Hepatocyte (in vitro differentiated cells): ENCODE data around the gene UROD. TPM values are rescaled to one million over a fixed set of nuclear protein-coding genes. Genes with fewer than 3 reads are reported as not detected.

Source experiments
- DNase-seq: peaks from one replicate; pipeline ENCODE4 v3.0.0-alpha.2; 2016; ENCODE audit warnings: low spot score
- H2AFZ ChIP-seq: fragments of 200-600 bp; sonication (generic); 2 replicates; pipeline ENCODE4 v1.6.0; 2016; ENCODE audit warnings: antibody characterized with exemption, mild to moderate bottlenecking
- H3K27ac ChIP-seq: fragments of 200-600 bp; sonication (generic); 2 replicates; pipeline ENCODE4 v1.5.1; 2016; ENCODE audit warnings: mild to moderate bottlenecking
- H3K27me3 ChIP-seq: fragments of 200-600 bp; sonication (generic); 2 replicates; pipeline ENCODE4 v1.6.1; 2016
- H3K36me3 ChIP-seq: fragments of 200-600 bp; sonication (generic); replicated peaks from 2 replicates; pipeline ENCODE4 v1.5.1; 2016; ENCODE audit warnings: low read depth; ENCODE audit not compliant: insufficient read depth
- H3K4me1 ChIP-seq: fragments of 200-600 bp; sonication (generic); 2 replicates; pipeline ENCODE4 v1.5.1; 2016; ENCODE audit warnings: mild to moderate bottlenecking, moderate library complexity; ENCODE audit not compliant: insufficient read depth
- H3K4me2 ChIP-seq: fragments of 200-600 bp; sonication (generic); 2 replicates; pipeline ENCODE4 v1.6.0; 2016
- H3K4me3 ChIP-seq: fragments of 200-600 bp; sonication (generic); 2 replicates; pipeline ENCODE4 v1.5.1; 2016; ENCODE audit warnings: mild to moderate bottlenecking
- H3K79me2 ChIP-seq: fragments of 200-600 bp; sonication (generic); 2 replicates; pipeline ENCODE4 v1.6.0; 2017; ENCODE audit warnings: mild to moderate bottlenecking
- H3K9me2 ChIP-seq: fragments of 200-600 bp; sonication (generic); replicated peaks from 2 replicates; pipeline ENCODE4 v1.6.0; 2017; ENCODE audit warnings: mild to moderate bottlenecking; ENCODE audit not compliant: insufficient read depth
- H3K9me3 ChIP-seq: fragments of 200-600 bp; sonication (generic); 2 replicates; pipeline ENCODE4 v1.5.1; 2016; ENCODE audit warnings: low read depth, mild to moderate bottlenecking
- H4K20me1 ChIP-seq: fragments of 200-600 bp; sonication (generic); 2 replicates; pipeline ENCODE4 v1.6.0; 2016; ENCODE audit warnings: mild to moderate bottlenecking; ENCODE audit not compliant: insufficient read depth, poor library complexity, severe bottlenecking
- EZH2 ChIP-seq: fragments of 200-600 bp; sonication (generic); IDR thresholded peaks from 2 replicates; pipeline ENCODE4 v1.6.1; 2016; ENCODE audit warnings: antibody characterized with exemption, mild to moderate bottlenecking, borderline replicate concordance
- EZH2phosphoT487 ChIP-seq: fragments of 200-600 bp; sonication (generic); IDR thresholded peaks from one replicate; pipeline ENCODE4 v1.6.1; 2018; ENCODE audit warnings: antibody characterized with exemption, mild to moderate bottlenecking, low read depth, moderate library complexity; ENCODE audit not compliant: unreplicated experiment, severe bottlenecking
- WGBS: methylation state at CpG from one replicate; pipeline ENCODE4 v1.1.6; 2016; ENCODE audit warnings: low lambda C conversion rate; ENCODE audit errors: missing lambda C conversion rate; 5-methylcytosine and 5-hydroxymethylcytosine counted together
- polyA plus RNA-seq: library from polyadenylated mRNA; unstranded; fragments of >200 nt; fragmentation: Nextera tagmentation; extraction: Ambion mirVana; gene quantifications from 2 replicates; pipeline ENCODE4 v1.2.1, GENCODE V29; 2016
- total RNA-seq: library from RNA; depleted of rRNA; stranded (reverse); fragments of >200 nt; gene quantifications from 2 replicates; pipeline ENCODE4 v1.2.3, GENCODE V29; 2014
- TF ChIP-seq, protein P1 (sequence below): fragments of 200-600 bp; sonication (generic); IDR thresholded peaks from 2 replicates; pipeline ENCODE4 v1.5.1; 2016; ENCODE audit warnings: antibody characterized with exemption, mild to moderate bottlenecking; ENCODE audit not compliant: poor library complexity

The UROD gene
- total and polyA plus RNA-seq, 2 experiments from 2014 or later = 91.8 to 152 TPM

DNA sequence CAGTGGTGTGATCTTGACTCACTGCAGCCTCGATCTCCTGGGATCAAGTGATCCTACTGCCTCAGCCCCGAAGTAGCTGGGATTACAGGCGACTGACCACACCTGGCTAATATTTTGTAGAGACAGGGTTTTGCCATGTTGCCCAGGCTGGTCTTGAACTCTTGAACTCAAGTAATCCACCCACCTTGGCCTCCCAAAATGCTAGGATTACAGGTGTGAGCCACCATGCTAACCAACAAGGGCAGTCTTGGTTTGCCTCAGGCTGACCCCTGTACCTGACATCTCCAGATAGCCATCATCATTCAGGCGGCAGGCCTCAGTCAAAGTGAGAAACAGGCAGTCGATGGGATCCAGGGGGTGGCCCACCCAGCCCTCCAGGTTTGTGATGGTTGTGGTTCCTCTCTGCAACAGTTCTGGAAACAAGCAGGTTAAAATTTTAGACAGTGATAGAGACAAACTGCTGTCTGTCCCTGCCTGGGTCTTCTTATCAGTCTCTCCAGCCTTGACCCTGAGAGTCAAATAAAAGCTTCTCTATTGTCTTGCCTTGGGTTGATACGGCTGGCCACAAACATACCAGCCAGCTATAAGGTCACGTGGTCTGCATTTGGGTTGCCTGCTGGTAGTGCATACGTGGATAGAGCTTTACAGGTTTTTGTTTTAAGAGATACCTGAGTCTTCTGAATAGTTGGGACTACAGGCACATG lies 26.8 kb downstream of the UROD start:
- Histone ChIP-seq H3K79me2 (no peaks in the 10 kb centered on the region), H3K9me3 (no peaks in the 10 kb centered on the region), H2AFZ (no peak overlapping the region), H3K27ac (no peak overlapping the region), H3K9me2 (no peaks in the 10 kb centered on the region), H4K20me1 (no peaks in the 10 kb centered on the region), H3K4me3 (no peak overlapping the region), H3K27me3 (no peaks in the 10 kb centered on the region), H3K36me3 (no peaks in the 10 kb centered on the region), H3K4me2 (no peak overlapping the region), H3K4me1 (peaks cover 4% of the 10 kb centered on the region)
- no peak for TF ChIP-seq EZH2phosphoT487
- TF ChIP-seq, protein P1, sequence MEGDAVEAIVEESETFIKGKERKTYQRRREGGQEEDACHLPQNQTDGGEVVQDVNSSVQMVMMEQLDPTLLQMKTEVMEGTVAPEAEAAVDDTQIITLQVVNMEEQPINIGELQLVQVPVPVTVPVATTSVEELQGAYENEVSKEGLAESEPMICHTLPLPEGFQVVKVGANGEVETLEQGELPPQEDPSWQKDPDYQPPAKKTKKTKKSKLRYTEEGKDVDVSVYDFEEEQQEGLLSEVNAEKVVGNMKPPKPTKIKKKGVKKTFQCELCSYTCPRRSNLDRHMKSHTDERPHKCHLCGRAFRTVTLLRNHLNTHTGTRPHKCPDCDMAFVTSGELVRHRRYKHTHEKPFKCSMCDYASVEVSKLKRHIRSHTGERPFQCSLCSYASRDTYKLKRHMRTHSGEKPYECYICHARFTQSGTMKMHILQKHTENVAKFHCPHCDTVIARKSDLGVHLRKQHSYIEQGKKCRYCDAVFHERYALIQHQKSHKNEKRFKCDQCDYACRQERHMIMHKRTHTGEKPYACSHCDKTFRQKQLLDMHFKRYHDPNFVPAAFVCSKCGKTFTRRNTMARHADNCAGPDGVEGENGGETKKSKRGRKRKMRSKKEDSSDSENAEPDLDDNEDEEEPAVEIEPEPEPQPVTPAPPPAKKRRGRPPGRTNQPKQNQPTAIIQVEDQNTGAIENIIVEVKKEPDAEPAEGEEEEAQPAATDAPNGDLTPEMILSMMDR = no peak
- TF ChIP-seq EZH2 = no peak
- WGBS = 67% methylated on average over 8 of the region's 8 CpGs
- DNase-seq = no peak

DNA sequence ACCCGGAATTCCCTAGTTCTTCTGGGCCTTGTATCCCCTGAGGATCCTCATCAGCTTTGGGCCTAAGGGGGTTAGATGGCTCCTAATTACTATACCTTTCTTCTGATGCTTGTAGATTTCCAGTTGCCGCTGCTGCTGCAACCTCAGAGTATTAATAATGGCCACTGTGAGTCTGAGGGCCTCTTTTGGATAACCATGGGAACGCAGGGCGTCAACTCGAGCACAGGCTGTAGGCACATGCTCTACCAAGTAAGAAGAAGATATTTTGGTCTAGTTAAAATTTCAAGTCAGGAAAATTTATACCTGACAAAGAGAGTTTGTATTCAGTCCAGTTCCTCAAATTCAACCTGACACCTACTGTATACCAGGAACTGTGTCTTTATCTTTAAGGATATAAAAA lies 28.2 kb downstream of the UROD start:
- 98% methylated on average over 5 of the region's 5 CpGs for WGBS
- Histone ChIP-seq H3K9me2 (no peaks in the 10 kb centered on the region), H4K20me1 (no peaks in the 10 kb centered on the region), H3K4me1 (peaks cover 4% of the 10 kb centered on the region), H2AFZ (no peak overlapping the region), H3K27me3 (no peaks in the 10 kb centered on the region), H3K4me3 (no peak overlapping the region), H3K9me3 (no peaks in the 10 kb centered on the region), H3K36me3 (no peaks in the 10 kb centered on the region), H3K27ac (no peak overlapping the region), H3K4me2 (no peak overlapping the region), H3K79me2 (no peaks in the 10 kb centered on the region)
- TF ChIP-seq EZH2phosphoT487 (no peak), EZH2 (no peak)
- TF ChIP-seq, protein P1 = no peak
- no peak for DNase-seq

DNA sequence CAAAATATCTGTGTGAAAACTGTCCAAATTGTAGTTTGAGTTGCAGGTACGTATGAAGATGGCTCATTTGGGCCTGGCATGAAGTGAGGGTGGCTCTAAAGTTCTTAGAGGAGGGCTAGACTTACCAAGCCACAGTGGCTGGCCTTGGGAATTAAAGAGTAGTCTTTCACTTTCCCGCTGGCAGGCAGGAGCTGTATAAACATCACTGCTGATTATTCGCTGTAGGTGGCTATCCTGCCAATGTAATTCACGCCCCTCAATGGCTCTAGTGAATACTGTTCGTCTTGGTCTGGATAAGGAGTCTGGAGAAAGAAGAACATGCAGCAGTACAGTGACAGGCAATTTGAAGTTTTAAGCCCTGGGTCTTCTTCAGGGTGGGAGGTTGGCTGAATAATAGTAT lies 31.0 kb downstream of the UROD start:
- TF ChIP-seq, protein P1 = no peak
- TF ChIP-seq EZH2phosphoT487 (no peak), EZH2 (no peak)
- H3K9me2 ChIP-seq = no peaks in the 10 kb centered on the region
- H3K9me3 ChIP-seq = no peaks in the 10 kb centered on the region
- WGBS = 79% methylated on average over 5 of the region's 5 CpGs
- no peaks in the 10 kb centered on the region for H3K79me2 ChIP-seq
- no peaks in the 10 kb centered on the region for H3K4me1 ChIP-seq
- H3K27me3 ChIP-seq = no peaks in the 10 kb centered on the region
- no peak overlapping the region for H3K4me2 ChIP-seq
- H4K20me1 ChIP-seq = no peaks in the 10 kb centered on the region
- no peaks in the 10 kb centered on the region for H3K36me3 ChIP-seq
- H2AFZ ChIP-seq = no peak overlapping the region
- no peak overlapping the region for H3K4me3 ChIP-seq
- DNase-seq = no peak
- H3K27ac ChIP-seq = no peak overlapping the region
